ENCODE data around the gene GPT2.

GPT2 gene

DNA sequence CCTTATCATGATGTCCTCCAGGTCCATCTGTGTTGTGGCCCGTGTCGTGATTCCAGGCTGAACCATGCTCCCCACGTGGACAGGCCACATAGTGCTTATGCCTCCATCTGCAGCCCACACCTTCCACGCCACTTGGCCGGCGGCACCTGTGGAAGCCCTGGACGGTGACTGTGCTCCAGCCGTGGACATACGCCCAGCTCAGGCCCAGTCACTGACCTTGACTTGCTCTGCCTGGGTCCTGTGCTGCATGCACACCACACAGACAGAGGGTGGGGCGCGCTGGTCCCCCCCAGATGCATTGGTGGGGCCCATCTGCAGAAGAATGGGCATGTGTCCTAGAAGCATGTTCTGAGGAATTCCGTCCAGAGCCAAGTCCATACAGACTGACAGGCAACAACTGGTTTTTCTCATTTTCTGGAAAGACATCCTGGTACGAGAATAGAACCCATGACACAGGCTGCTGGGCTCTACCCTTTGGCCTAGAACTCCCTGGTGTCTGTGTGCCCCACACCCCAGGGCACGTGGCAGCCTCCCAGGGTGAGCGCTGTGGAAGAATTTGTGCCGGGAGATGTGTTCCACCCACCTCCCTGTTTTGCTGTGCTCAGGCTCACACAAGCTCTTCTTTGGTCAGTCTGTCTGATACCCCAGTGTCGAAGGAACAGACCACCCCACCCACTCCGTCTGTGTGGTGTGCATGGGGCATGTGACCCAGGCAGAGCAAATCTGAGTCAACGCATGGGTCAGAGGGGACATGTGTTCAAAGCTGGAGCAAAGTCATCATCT, 39.5 kb downstream of the GPT2 start:
- no peak for TF ChIP-seq CTCF (IDR thresholded peaks at IDR 0.05; ENCODE audit: borderline replicate concordance, insufficient read depth, low read depth, low read length)
- H3K4me3 ChIP-seq (ENCODE audit: low read depth, low read length) = no peak overlapping the region

GRCh38 chr16:46924402-46924801, 40.2 kb downstream of the GPT2 start:
- no peak overlapping the region for H3K4me3 ChIP-seq (ENCODE audit: low read depth, low read length)
- no peak for TF ChIP-seq CTCF (IDR thresholded peaks at IDR 0.05; ENCODE audit: borderline replicate concordance, insufficient read depth, low read depth, low read length)

- no peak for TF ChIP-seq CTCF (IDR thresholded peaks at IDR 0.05; ENCODE audit: borderline replicate concordance, insufficient read depth, low read depth, low read length)
- H3K4me3 ChIP-seq (ENCODE audit: low read depth, low read length) = no peak overlapping the region
Measured at GRCh38 chr16:46926470-46927225, 42.5 kb downstream of the GPT2 start.

DNA sequence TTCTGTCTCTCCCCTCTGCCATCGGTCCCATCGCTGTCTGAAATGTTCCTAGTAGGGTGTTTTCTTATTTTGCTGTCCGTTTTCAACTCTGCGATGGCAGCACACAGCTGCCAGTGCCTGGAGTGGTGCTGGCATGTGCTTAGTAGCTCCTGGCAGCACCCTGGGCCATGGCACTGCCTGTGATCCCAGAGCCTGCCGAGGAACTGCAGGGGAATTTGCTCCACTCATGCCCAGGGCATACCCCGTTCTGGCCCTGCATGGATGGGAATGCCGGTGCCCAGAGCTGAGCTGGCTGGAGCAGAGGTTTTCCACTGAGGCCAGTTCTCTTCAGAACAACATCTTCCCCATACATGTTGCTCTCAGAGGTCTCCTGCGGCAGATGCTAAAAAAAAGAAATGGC, 43.1 kb downstream of the GPT2 start:
- no peak for TF ChIP-seq CTCF (IDR thresholded peaks at IDR 0.05; ENCODE audit: borderline replicate concordance, insufficient read depth, low read depth, low read length)
- H3K4me3 ChIP-seq (ENCODE audit: low read depth, low read length) = no peak overlapping the region

DNA sequence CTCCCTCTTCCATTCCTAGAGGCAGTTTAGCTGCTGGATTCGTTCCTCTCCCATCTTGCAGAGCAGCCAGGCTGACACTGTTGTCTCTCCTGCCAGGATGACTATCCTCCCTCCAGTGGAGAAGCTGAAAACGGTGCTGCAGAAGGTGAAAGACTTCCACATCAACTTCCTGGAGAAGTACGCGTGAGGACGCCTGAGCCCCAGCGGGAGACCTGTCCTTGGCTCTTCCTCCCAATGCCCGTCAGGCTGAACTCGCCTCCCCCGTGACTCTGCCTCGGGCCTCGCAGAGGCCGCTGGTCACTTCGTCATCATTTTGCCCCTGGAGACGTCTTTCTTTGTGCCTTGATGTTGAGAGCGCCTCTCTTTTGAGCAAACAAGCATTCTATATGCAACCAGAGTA, 44.6 kb downstream of the GPT2 start:
- TF ChIP-seq CTCF (IDR thresholded peaks at IDR 0.05; ENCODE audit: borderline replicate concordance, insufficient read depth, low read depth, low read length) = no peak
- no peak overlapping the region for H3K4me3 ChIP-seq (ENCODE audit: low read depth, low read length)

GRCh38 chr16:46929378-46930332, 45.5 kb downstream of the GPT2 start:
- no peak overlapping the region for H3K4me3 ChIP-seq (ENCODE audit: low read depth, low read length)
- peak; percentile 88 for TF ChIP-seq CTCF (IDR thresholded peaks at IDR 0.05; ENCODE audit: borderline replicate concordance, insufficient read depth, low read depth, low read length)
